CD4-positive, CD25-positive, alpha-beta regulatory T cell (primary cell): ENCODE results near the gene ARPP21. TPM values are rescaled to one million over a fixed set of nuclear protein-coding genes. Genes with fewer than 3 reads are reported as not detected.

Experiments
- ATAC-seq, 2 donors: fragments of 150-1000 bp; cut with Tn5 transposase; one replicate each; pipeline ENCODE4 v1.10.0; 2021; ENCODE audit warnings: low read depth in 2 of 2, moderate number of reproducible peaks in 2 of 2, moderate library complexity in 1 of 2
- DNase-seq, 3 donors: peaks; one replicate each; pipeline versions ENCODE4 v3.0.0 to v3.0.0-alpha.2; 2012 to 2022; ENCODE audit warnings: mixed read lengths in 1 of 3
- H3K27ac ChIP-seq: one replicate; pipeline ENCODE4 v1.7.0; 2013; ENCODE audit warnings: mild to moderate bottlenecking, low read length; ENCODE audit not compliant: insufficient read depth, poor library complexity, severe bottlenecking
- H3K27me3 ChIP-seq: one replicate; pipeline ENCODE4 v1.7.0; 2013; ENCODE audit warnings: low read length; ENCODE audit not compliant: control insufficient read depth, insufficient read depth
- H3K36me3 ChIP-seq: one replicate; pipeline ENCODE4 v1.7.0; 2013; ENCODE audit warnings: mild to moderate bottlenecking, low read length, moderate library complexity; ENCODE audit not compliant: control insufficient read depth, insufficient read depth
- H3K4me1 ChIP-seq: 2 replicates; pipeline ENCODE4 v1.7.0; 2013; ENCODE audit warnings: mild to moderate bottlenecking, low read length; ENCODE audit not compliant: insufficient read depth, control insufficient read depth, poor library complexity, severe bottlenecking
- H3K4me3 ChIP-seq: one replicate; pipeline ENCODE4 v1.7.0; 2013; ENCODE audit warnings: low read depth, mild to moderate bottlenecking, low read length, moderate library complexity
- H3K9me3 ChIP-seq, 2 experiments: 1 replicate in 1 of 2; 2 replicates in 1 of 2; pipeline ENCODE4 v1.7.0; 2013; ENCODE audit warnings: low read length in 2 of 2, mild to moderate bottlenecking in 1 of 2, moderate library complexity in 1 of 2; ENCODE audit not compliant: control insufficient read depth in 2 of 2
- H3K27ac Mint-ChIP-seq, 3 donors: one replicate each; pipeline ENCODE4 v1.8.0; 2020 to 2022; ENCODE audit warnings: mild to moderate bottlenecking in 3 of 3, mixed read lengths in 3 of 3, moderate library complexity in 2 of 3
- H3K27me3 Mint-ChIP-seq: one replicate; pipeline ENCODE4 v1.8.0; 2022; ENCODE audit warnings: mild to moderate bottlenecking, mixed read lengths
- H3K36me3 Mint-ChIP-seq: one replicate; pipeline ENCODE4 v1.8.0; 2020; ENCODE audit warnings: mixed read lengths
- H3K4me1 Mint-ChIP-seq, 4 donors: one replicate each; pipeline ENCODE4 v1.8.0; 2020 to 2022; ENCODE audit warnings: mixed read lengths in 4 of 4, mild to moderate bottlenecking in 1 of 4
- H3K4me3 Mint-ChIP-seq, 4 donors: one replicate each; pipeline ENCODE4 v1.8.0; 2020 to 2022; ENCODE audit warnings: mild to moderate bottlenecking in 4 of 4, mixed read lengths in 4 of 4, moderate library complexity in 3 of 4
- H3K9me3 Mint-ChIP-seq, 7 donors: one replicate each; pipeline ENCODE4 v1.8.0; 2020 to 2022; ENCODE audit warnings: mixed read lengths in 7 of 7, mild to moderate bottlenecking in 3 of 7, moderate library complexity in 2 of 7
- polyA plus RNA-seq, 4 donors: library from polyadenylated mRNA; unstranded; fragments of 300-500 nt; fragmentation: Illumina TruSeq; gene quantifications; one replicate each; pipeline ENCODE4 v1.2.3, GENCODE V29; 2021
- total RNA-seq: library from RNA; stranded (reverse); gene quantifications from one replicate; pipeline ENCODE4 v1.2.3, GENCODE V29; 2022

The ARPP21 gene
- total and polyA plus RNA-seq, 5 donors from 2014 or later, result not detected

GRCh38 chr3:35777563-35778554 lies 138.5 kb downstream of the ARPP21 start:
- no peak overlapping the region for H3K4me3 Mint-ChIP-seq
- Histone ChIP-seq H3K4me3 (no peak overlapping the region), H3K4me1 (no peaks in the 10 kb centered on the region), H3K9me3 (no peaks in the 10 kb centered on the region), H3K27me3 (no peaks in the 10 kb centered on the region), H3K27ac (no peak overlapping the region), H3K36me3 (no peaks in the 10 kb centered on the region)
- H3K27me3 Mint-ChIP-seq, result no peaks in the 10 kb centered on the region
- ATAC-seq (no peak), DNase-seq (no peak)
- peaks cover 0 to 8% (median under 1%) of the 10 kb centered on the region in 7 donors for H3K9me3 Mint-ChIP-seq
- no peaks in the 10 kb centered on the region for H3K4me1 Mint-ChIP-seq
- no peak overlapping the region for H3K27ac Mint-ChIP-seq
- H3K36me3 Mint-ChIP-seq, result no peaks in the 10 kb centered on the region

DNA sequence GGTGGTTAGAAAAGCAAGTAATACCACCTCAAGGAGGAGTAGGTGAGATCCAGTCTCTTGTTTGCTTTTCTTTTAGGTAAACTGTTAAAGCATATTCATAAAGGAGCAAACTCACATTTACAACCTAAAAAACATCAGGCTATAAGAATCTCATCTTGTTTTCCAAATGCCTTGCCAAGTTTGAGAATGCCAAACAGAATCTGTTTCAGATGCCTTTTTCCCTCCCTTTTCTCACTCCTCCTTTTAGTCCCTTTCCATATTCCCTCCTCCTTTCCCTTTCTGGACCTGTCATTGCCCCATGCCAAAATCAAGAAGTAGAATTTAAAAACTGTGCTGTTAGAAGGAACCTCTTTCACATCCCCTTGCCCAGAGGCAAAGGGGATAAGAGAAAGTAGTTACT lies 140.3 kb downstream of the ARPP21 start:
- ATAC-seq (no peak), DNase-seq (no peak)
- H3K4me1 ChIP-seq, result no peaks in the 10 kb centered on the region
- no peak overlapping the region for H3K4me3 Mint-ChIP-seq
- no peaks in the 10 kb centered on the region for H3K36me3 Mint-ChIP-seq
- H3K27me3 Mint-ChIP-seq, result no peaks in the 10 kb centered on the region
- no peaks in the 10 kb centered on the region for H3K4me1 Mint-ChIP-seq
- H3K27ac Mint-ChIP-seq, result no peak overlapping the region
- H3K9me3 Mint-ChIP-seq, result peaks cover 0 to 8% (median 2%) of the 10 kb centered on the region in 7 donors
- H3K36me3 ChIP-seq, result no peaks in the 10 kb centered on the region
- H3K27me3 ChIP-seq, result no peaks in the 10 kb centered on the region
- H3K4me3 ChIP-seq, result no peak overlapping the region
- H3K9me3 ChIP-seq, result no peaks in the 10 kb centered on the region
- no peak overlapping the region for H3K27ac ChIP-seq

DNA sequence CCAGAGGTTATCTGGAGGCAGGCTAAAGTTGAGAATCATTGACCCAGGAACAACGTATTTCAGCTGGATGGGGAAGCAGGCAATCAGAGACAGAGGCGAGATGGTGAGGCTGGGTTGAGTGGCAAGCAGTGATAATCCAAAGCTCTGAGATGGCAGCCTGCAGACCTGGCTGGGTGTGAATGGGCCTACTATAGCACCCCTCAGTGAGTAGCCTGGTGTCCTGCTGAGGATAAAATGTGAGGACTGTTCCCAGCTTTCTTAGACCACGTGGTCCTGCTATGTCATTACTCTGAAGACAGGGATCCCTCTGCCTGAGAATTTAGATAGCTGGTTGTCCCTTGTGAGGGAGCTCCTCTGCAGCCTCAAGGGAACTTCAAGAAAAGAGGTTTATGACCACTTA lies 141.5 kb downstream of the ARPP21 start:
- no peaks in the 10 kb centered on the region for H3K36me3 ChIP-seq
- no peaks in the 10 kb centered on the region for H3K4me1 ChIP-seq
- Mint-ChIP-seq H3K4me3 (no peak overlapping the region), H3K27ac (no peak overlapping the region), H3K27me3 (no peaks in the 10 kb centered on the region), H3K36me3 (no peaks in the 10 kb centered on the region), H3K4me1 (no peaks in the 10 kb centered on the region), H3K9me3 (peaks cover 0 to 8% (median 2%) of the 10 kb centered on the region in 7 donors)
- H3K27ac ChIP-seq, result no peak overlapping the region
- no peaks in the 10 kb centered on the region for H3K27me3 ChIP-seq
- DNase-seq (no peak), ATAC-seq (no peak)
- H3K4me3 ChIP-seq, result no peak overlapping the region
- H3K9me3 ChIP-seq, result no peaks in the 10 kb centered on the region

DNA sequence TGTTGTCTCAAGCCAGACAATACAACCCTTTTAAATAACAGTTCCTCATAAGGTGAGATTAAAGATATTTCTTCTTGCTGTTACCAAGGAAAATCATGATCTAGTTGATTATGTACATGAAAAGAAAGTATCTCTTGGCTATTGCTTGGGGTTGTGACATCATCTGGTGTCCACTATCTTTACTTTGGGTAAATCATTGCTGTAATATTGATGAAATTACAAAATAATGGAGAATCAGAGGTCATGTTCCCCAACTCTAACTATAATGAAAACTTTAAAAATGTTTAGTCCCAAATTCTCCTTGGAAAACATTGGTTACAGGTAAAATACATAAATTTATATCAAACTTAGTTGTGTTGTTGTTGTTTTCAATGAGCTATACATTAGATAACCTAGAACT lies 142.2 kb downstream of the ARPP21 start:
- H3K9me3 Mint-ChIP-seq, result peaks cover 0 to 9% (median 2%) of the 10 kb centered on the region in 7 donors
- Histone ChIP-seq H3K9me3 (no peaks in the 10 kb centered on the region), H3K4me1 (no peaks in the 10 kb centered on the region), H3K27me3 (no peaks in the 10 kb centered on the region), H3K27ac (no peak overlapping the region), H3K36me3 (no peaks in the 10 kb centered on the region), H3K4me3 (no peak overlapping the region)
- H3K36me3 Mint-ChIP-seq, result no peaks in the 10 kb centered on the region
- no peak for ATAC-seq
- no peak overlapping the region for H3K4me3 Mint-ChIP-seq
- H3K4me1 Mint-ChIP-seq, result no peaks in the 10 kb centered on the region
- DNase-seq, result no peak
- no peak overlapping the region for H3K27ac Mint-ChIP-seq
- H3K27me3 Mint-ChIP-seq, result no peaks in the 10 kb centered on the region

GRCh38 chr3:35782355-35782754 lies 143.0 kb downstream of the ARPP21 start:
- Histone ChIP-seq H3K27me3 (no peaks in the 10 kb centered on the region), H3K4me3 (no peak overlapping the region)

DNA sequence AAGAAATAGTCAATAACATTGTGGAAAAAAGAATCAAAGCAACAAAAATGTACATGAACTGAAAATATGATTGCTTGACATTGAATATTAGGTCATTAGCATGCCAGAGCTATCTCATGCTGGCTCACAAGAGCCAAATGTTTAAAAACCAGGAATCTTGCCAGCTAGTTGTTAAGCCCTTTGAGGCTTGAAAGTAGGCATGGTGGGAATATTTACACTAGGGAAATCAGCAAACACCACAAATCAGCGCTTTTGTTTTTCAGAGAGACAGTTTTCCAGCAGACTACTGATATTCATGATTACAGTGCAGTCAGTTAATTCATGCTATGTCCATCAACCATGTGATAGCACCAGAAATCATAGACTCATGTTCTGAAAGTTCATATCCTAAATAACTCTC lies 144.8 kb downstream of the ARPP21 start:
- H3K4me3 Mint-ChIP-seq, result no peak overlapping the region
- H3K27ac ChIP-seq, result no peak overlapping the region
- H3K36me3 Mint-ChIP-seq, result no peaks in the 10 kb centered on the region
- no peaks in the 10 kb centered on the region for H3K27me3 Mint-ChIP-seq
- no peaks in the 10 kb centered on the region for H3K4me1 ChIP-seq
- no peaks in the 10 kb centered on the region for H3K9me3 ChIP-seq
- H3K9me3 Mint-ChIP-seq, result peaks cover 0 to 11% (median 2%) of the 10 kb centered on the region in 7 donors
- H3K4me3 ChIP-seq, result no peak overlapping the region
- no peaks in the 10 kb centered on the region for H3K4me1 Mint-ChIP-seq
- H3K36me3 ChIP-seq, result no peaks in the 10 kb centered on the region
- no peak overlapping the region for H3K27ac Mint-ChIP-seq
- DNase-seq, result no peak
- no peaks in the 10 kb centered on the region for H3K27me3 ChIP-seq
- ATAC-seq, result no peak

More at GRCh38 chr3:35782355-35782754, 143.0 kb downstream of the ARPP21 start:
- Histone ChIP-seq H3K27ac (no peak overlapping the region), H3K4me1 (no peaks in the 10 kb centered on the region), H3K36me3 (no peaks in the 10 kb centered on the region), H3K9me3 (no peaks in the 10 kb centered on the region)
- Mint-ChIP-seq H3K9me3 (peaks cover 0 to 10% (median 2%) of the 10 kb centered on the region in 7 donors), H3K4me1 (no peaks in the 10 kb centered on the region), H3K36me3 (no peaks in the 10 kb centered on the region), H3K4me3 (no peak overlapping the region), H3K27ac (no peak overlapping the region), H3K27me3 (no peaks in the 10 kb centered on the region)
- ATAC-seq (no peak), DNase-seq (no peak)

DNA sequence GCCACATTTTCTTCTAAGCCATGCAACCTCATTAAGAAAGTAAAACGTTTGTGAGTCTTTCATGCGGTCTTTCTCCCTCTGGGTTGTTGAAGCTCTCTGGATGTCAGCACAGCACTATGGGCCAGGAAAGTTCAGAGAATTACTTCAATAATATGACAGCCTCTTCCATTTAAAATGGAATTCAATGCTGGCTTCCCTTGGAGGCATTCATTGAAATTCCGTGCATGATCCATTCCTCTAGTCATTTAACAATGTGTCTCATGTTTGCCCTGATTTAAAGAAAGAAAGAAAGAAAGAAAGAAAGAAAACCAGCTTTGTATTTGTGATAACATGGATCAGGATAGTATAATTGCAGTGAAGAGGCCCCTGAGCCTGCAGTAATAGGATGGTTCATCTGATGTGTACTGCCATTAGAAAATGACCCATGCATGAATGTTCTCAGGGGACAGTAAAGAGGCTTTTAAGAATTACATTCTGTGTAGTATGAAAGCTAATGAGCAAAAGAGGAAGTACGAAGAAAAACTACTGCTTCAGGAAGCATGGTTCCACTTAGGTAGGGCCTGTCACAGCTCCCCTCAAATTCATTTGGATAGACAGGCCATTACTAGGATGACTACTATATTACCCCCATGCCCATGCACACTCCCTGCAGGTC lies 146.0 kb downstream of the ARPP21 start:
- Histone ChIP-seq H3K4me1 (no peaks in the 10 kb centered on the region), H3K36me3 (no peaks in the 10 kb centered on the region), H3K27ac (no peak overlapping the region), H3K9me3 (no peaks in the 10 kb centered on the region), H3K4me3 (no peak overlapping the region), H3K27me3 (no peaks in the 10 kb centered on the region)
- ATAC-seq, result no peak
- no peak for DNase-seq
- Mint-ChIP-seq H3K27me3 (no peaks in the 10 kb centered on the region), H3K4me3 (no peak overlapping the region), H3K27ac (no peak overlapping the region), H3K36me3 (no peaks in the 10 kb centered on the region), H3K4me1 (no peaks in the 10 kb centered on the region), H3K9me3 (peaks cover 0 to 9% (median 2%) of the 10 kb centered on the region in 7 donors)
